Breast epithelium (tissue), 4 donors: Measurements from ENCODE around the gene KIF26B. TPM values are rescaled to one million over a fixed set of nuclear protein-coding genes. Genes with fewer than 3 reads are reported as not detected.
"Not testable (repeated sequence)": the region's sequence is repeated elsewhere in the genome, so short reads cannot be mapped to it uniquely, and the experiment has no call there.

Source experiments
- DNase-seq, 2 donors: peaks; one replicate each; pipeline ENCODE4 v3.0.0-alpha.2; 2019; ENCODE audit warnings: low spot score in 2 of 2
- H3K27ac ChIP-seq, 2 donors: fragments of 200-600 bp; sonication (generic) in 1 of 2; one replicate each; pipeline ENCODE4 v1.5.1; 2016 to 2019; ENCODE audit warnings: mild to moderate bottlenecking in 1 of 2
- H3K27me3 ChIP-seq, 2 donors: fragments of 200-600 bp; sonication (generic) in 1 of 2; one replicate each; pipeline versions ENCODE4 v1.5.1 to v1.6.0; 2017 to 2019; ENCODE audit warnings: control low read depth in 1 of 2, mild to moderate bottlenecking in 1 of 2
- H3K36me3 ChIP-seq: fragments of 200-600 bp; one replicate; pipeline ENCODE4 v1.5.1; 2019
- H3K4me1 ChIP-seq, 2 donors: fragments of 200-600 bp; sonication (generic); one replicate each; pipeline ENCODE4 v1.5.1; 2016 to 2019; ENCODE audit warnings: control low read depth in 1 of 2
- H3K4me3 ChIP-seq, 3 donors: fragments of 200-600 bp; sonication (generic); 1 replicate in 2 of 3; 2 replicates in 1 of 3; pipeline ENCODE4 v1.5.1; 2016 to 2019; ENCODE audit warnings: mild to moderate bottlenecking in 3 of 3, moderate library complexity in 2 of 3
- H3K9me3 ChIP-seq, 2 donors: fragments of 200-600 bp; sonication (generic) in 1 of 2; one replicate each; pipeline ENCODE4 v1.5.1; 2016 to 2019; ENCODE audit warnings: control low read depth in 1 of 2
- CTCF ChIP-seq, 3 donors: fragments of 450-650 bp; IDR thresholded peaks; one replicate each; pipeline ENCODE4 v1.5.1; 2016 to 2017; ENCODE audit warnings: antibody characterized with exemption in 3 of 3, mild to moderate bottlenecking in 3 of 3, moderate library complexity in 3 of 3
- POLR2A ChIP-seq: fragments of 450-650 bp; IDR thresholded peaks from one replicate; pipeline ENCODE4 v1.6.1; 2016; ENCODE audit warnings: antibody characterized with exemption, mild to moderate bottlenecking, moderate library complexity
- POLR2AphosphoS5 ChIP-seq, 3 donors: sonication (generic); formaldehyde crosslinking; IDR thresholded peaks; one replicate each; pipeline ENCODE4 v1.6.1; 2017; ENCODE audit warnings: antibody characterized with exemption in 3 of 3
- intact Hi-C: fragments of 100-400 bp; cut with DNase I; formaldehyde crosslinking; loops from one replicate; pipeline ENCODE4 v1.15.1; 2023; ENCODE audit warnings: low total_unique reads
- total RNA-seq, 3 donors: library from RNA; depleted of rRNA; stranded (reverse); fragments of >200 nt; gene quantifications; one replicate each; pipeline ENCODE4 v1.1.0, GENCODE V29; 2016

Gene KIF26B
- total RNA-seq, 3 donors from 2014 or later: 0.32 to 1.0 (median 0.33) TPM

- intact Hi-C loops: no loop called here
- Histone ChIP-seq H3K27me3 (no peaks in the 10 kb centered on the region), H3K4me3 (no peak overlapping the region), H3K9me3 (no peaks in the 10 kb centered on the region), H3K27ac (no peak overlapping the region), H3K4me1 (no peaks in the 10 kb centered on the region), H3K36me3 (no peaks in the 10 kb centered on the region)
- TF ChIP-seq CTCF (IDR thresholded peaks at IDR 0.05): no peak
- TF ChIP-seq POLR2AphosphoS5 (IDR thresholded peaks at IDR 0.05): no peak
- TF ChIP-seq POLR2A: no peak
- DNase-seq: no peak
Measured at GRCh38 chr1:245396615-245397014, 241.8 kb downstream of the KIF26B start.

GRCh38 chr1:245397771-245398170 lies 243.0 kb downstream of the KIF26B start:
- Histone ChIP-seq H3K36me3 (no peaks in the 10 kb centered on the region), H3K4me3 (no peak overlapping the region), H3K27me3 (no peaks in the 10 kb centered on the region), H3K9me3 (no peaks in the 10 kb centered on the region), H3K27ac (no peak overlapping the region), H3K4me1 (no peaks in the 10 kb centered on the region)
- no peak for DNase-seq
- no peak for TF ChIP-seq POLR2A
- no peak for TF ChIP-seq CTCF (IDR thresholded peaks at IDR 0.05)
- no peak for TF ChIP-seq POLR2AphosphoS5 (IDR thresholded peaks at IDR 0.05)
- intact Hi-C loops: no loop called here

GRCh38 chr1:245398180-245398579 lies 243.4 kb downstream of the KIF26B start:
- H3K4me1 ChIP-seq: no peaks in the 10 kb centered on the region
- no peaks in the 10 kb centered on the region for H3K36me3 ChIP-seq
- no peak overlapping the region for H3K27ac ChIP-seq
- intact Hi-C loops: no loop called here
- H3K27me3 ChIP-seq: no peaks in the 10 kb centered on the region
- no peak for DNase-seq
- TF ChIP-seq POLR2A (no peak), CTCF (IDR thresholded peaks at IDR 0.05) (no peak), POLR2AphosphoS5 (IDR thresholded peaks at IDR 0.05) (no peak)
- no peaks in the 10 kb centered on the region for H3K9me3 ChIP-seq
- no peak overlapping the region for H3K4me3 ChIP-seq

- TF ChIP-seq POLR2AphosphoS5 (IDR thresholded peaks at IDR 0.05) (no peak), CTCF (IDR thresholded peaks at IDR 0.05) (no peak), POLR2A (no peak)
- intact Hi-C loops: no loop called here
- Histone ChIP-seq H3K27ac (no peak overlapping the region), H3K9me3 (no peaks in the 10 kb centered on the region), H3K36me3 (no peaks in the 10 kb centered on the region), H3K4me1 (no peaks in the 10 kb centered on the region), H3K4me3 (no peak overlapping the region), H3K27me3 (no peaks in the 10 kb centered on the region)
- no peak for DNase-seq
Measured at GRCh38 chr1:245401881-245402587, 247.2 kb downstream of the KIF26B start.

GRCh38 chr1:245402998-245403397 lies 248.2 kb downstream of the KIF26B start:
- intact Hi-C loops, H3K27me3 ChIP-seq, DNase-seq, H3K4me3 ChIP-seq, H3K4me1 ChIP-seq, H3K9me3 ChIP-seq, H3K36me3 ChIP-seq, H3K27ac ChIP-seq: not testable (repeated sequence)
